CD14-positive monocyte (primary cell): ENCODE measurements around the gene PFKFB1. TPM values are rescaled to one million over a fixed set of nuclear protein-coding genes. Genes with fewer than 3 reads are reported as not detected.

Source experiments
- DNase-seq, 3 donors: peaks; one replicate each; pipeline ENCODE4 v3.0.0-alpha.2; 2011 to 2022
- H2AFZ ChIP-seq: 2 replicates; pipeline ENCODE4 v1.6.0; 2012; ENCODE audit warnings: mild to moderate bottlenecking, low read depth, low read length, inconsistent platforms; ENCODE audit not compliant: insufficient read depth, poor library complexity, severe bottlenecking
- H3K27ac ChIP-seq, 2 donors: 1 replicate in 1 of 2; 2 replicates in 1 of 2; pipeline ENCODE4 v1.5.1; 2012 to 2013; ENCODE audit warnings: low read length in 2 of 2, control low read depth in 1 of 2, inconsistent platforms in 1 of 2, low read depth in 1 of 2, mild to moderate bottlenecking in 1 of 2
- H3K27me3 ChIP-seq, 2 donors: one replicate each; pipeline versions ENCODE4 v1.6.0 to v1.6.1; 2011 to 2013; ENCODE audit warnings: low read length in 2 of 2; ENCODE audit not compliant: control insufficient read depth in 2 of 2, insufficient read depth in 2 of 2
- H3K36me3 ChIP-seq, 2 donors: replicated peaks in 1 of 2; 1 replicate in 1 of 2; 2 replicates in 1 of 2; pipeline versions ENCODE4 v1.5.1 to v1.6.1; 2012 to 2013; ENCODE audit warnings: low read length in 2 of 2, control low read depth in 1 of 2, inconsistent platforms in 1 of 2, mild to moderate bottlenecking in 1 of 2; ENCODE audit not compliant: insufficient read depth in 2 of 2, control insufficient read depth in 1 of 2
- H3K4me1 ChIP-seq, 2 donors: 1 replicate in 1 of 2; 2 replicates in 1 of 2; pipeline versions ENCODE4 v1.5.1 to v1.6.1; 2012 to 2013; ENCODE audit warnings: low read length in 2 of 2, control low read depth in 1 of 2, inconsistent platforms in 1 of 2, mild to moderate bottlenecking in 1 of 2, moderate library complexity in 1 of 2; ENCODE audit not compliant: insufficient read depth in 2 of 2, control insufficient read depth in 1 of 2
- H3K4me2 ChIP-seq: replicated peaks from 2 replicates; pipeline ENCODE3; 2012; ENCODE audit warnings: low read length, moderate library complexity, mild to moderate bottlenecking; ENCODE audit not compliant: poor library complexity, severe bottlenecking; ENCODE audit errors: extremely low read depth
- H3K4me3 ChIP-seq, 3 experiments: fragments of 200-600 bp in 1 of 3; sonication (generic) in 1 of 3; replicated peaks in 1 of 3; 1 replicate in 2 of 3; 2 replicates in 1 of 3; pipeline ENCODE4 v1.5.1; 2011 to 2013; ENCODE audit warnings: low read length in 3 of 3, mild to moderate bottlenecking in 3 of 3, control low read depth in 2 of 3, low read depth in 2 of 3, inconsistent platforms in 1 of 3, moderate library complexity in 1 of 3
- H3K79me2 ChIP-seq: 2 replicates; pipeline ENCODE4 v1.6.0; 2012; ENCODE audit warnings: mild to moderate bottlenecking, control low read depth, inconsistent platforms, low read length, moderate library complexity; ENCODE audit not compliant: insufficient read depth
- H3K9ac ChIP-seq: 2 replicates; pipeline ENCODE4 v1.6.0; 2017; ENCODE audit warnings: low read length, mild to moderate bottlenecking; ENCODE audit not compliant: insufficient read depth, poor library complexity, severe bottlenecking
- H3K9me3 ChIP-seq, 2 donors: replicated peaks in 1 of 2; 1 replicate in 1 of 2; 2 replicates in 1 of 2; pipeline versions ENCODE4 v1.5.1 to v1.6.1; 2012 to 2013; ENCODE audit warnings: low read length in 2 of 2, control low read depth in 1 of 2; ENCODE audit not compliant: control insufficient read depth in 1 of 2, insufficient read depth in 1 of 2
- H4K20me1 ChIP-seq: 2 replicates; pipeline ENCODE4 v1.6.0; 2012; ENCODE audit warnings: mild to moderate bottlenecking, low read length, control low read depth, moderate library complexity; ENCODE audit not compliant: insufficient read depth
- H3K27ac Mint-ChIP-seq, 7 donors: one replicate each; pipeline ENCODE4 v1.8.0; 2020; ENCODE audit warnings: mild to moderate bottlenecking in 7 of 7, mixed read lengths in 7 of 7, moderate library complexity in 6 of 7, inconsistent platforms in 2 of 7
- H3K27me3 Mint-ChIP-seq, 3 donors: one replicate each; pipeline ENCODE4 v1.8.0; 2021 to 2022; ENCODE audit warnings: low read depth in 3 of 3, mild to moderate bottlenecking in 3 of 3, mixed read lengths in 3 of 3, moderate library complexity in 3 of 3, inconsistent platforms in 1 of 3
- H3K36me3 Mint-ChIP-seq, 2 donors: one replicate each; pipeline ENCODE4 v1.8.0; 2020; ENCODE audit warnings: mixed read lengths in 2 of 2, inconsistent platforms in 1 of 2, mild to moderate bottlenecking in 1 of 2
- H3K4me1 Mint-ChIP-seq: one replicate; pipeline ENCODE4 v1.8.0; 2020; ENCODE audit warnings: mild to moderate bottlenecking, mixed read lengths
- H3K4me3 Mint-ChIP-seq, 2 donors: one replicate each; pipeline ENCODE4 v1.8.0; 2020; ENCODE audit warnings: mild to moderate bottlenecking in 2 of 2, mixed read lengths in 2 of 2, moderate library complexity in 1 of 2
- H3K9me3 Mint-ChIP-seq, 7 donors: one replicate each; pipeline ENCODE4 v1.8.0; 2020 to 2022; ENCODE audit warnings: mixed read lengths in 7 of 7, mild to moderate bottlenecking in 6 of 7, moderate library complexity in 6 of 7, inconsistent platforms in 2 of 7
- CTCF ChIP-seq: fragments of 200-600 bp; IDR thresholded peaks from one replicate; pipeline ENCODE4 v1.8.0; 2022; ENCODE audit warnings: antibody characterized with exemption, mild to moderate bottlenecking
- WGBS: methylation state at CpG from one replicate; pipeline ENCODE4 v1.1.5; 2013; ENCODE audit warnings: missing lambda C conversion rate; ENCODE audit not compliant: insufficient coverage; 5-methylcytosine and 5-hydroxymethylcytosine counted together
- intact Hi-C, 2 donors: fragments of 100-400 bp; cut with micrococcal nuclease; formaldehyde crosslinking; loops; one replicate each; pipeline versions ENCODE4 v1.15.0 to v1.15.1; 2023
- polyA plus RNA-seq, 3 donors: library from polyadenylated mRNA; depleted of rRNA in 1 of 3; unstranded in 2 of 3; stranded (reverse) in 1 of 3; fragments of 300-500 nt in 2 of 3; fragments of >200 nt in 1 of 3; fragmentation: Illumina TruSeq in 2 of 3; gene quantifications; 1 replicate in 2 of 3; 2 replicates in 1 of 3; pipeline ENCODE4 v1.2.3, GENCODE V29; 2012 to 2021

The PFKFB1 gene
- polyA plus RNA-seq, 3 donors, result 0.11 to 0.21 TPM; not detected in 1

GRCh38 chrX:54931107-54931506 is 62.9 kb downstream of the PFKFB1 start:
- H3K36me3 Mint-ChIP-seq, result no peaks in the 10 kb centered on the region
- no peaks in the 10 kb centered on the region for H3K4me1 Mint-ChIP-seq
- H3K36me3 ChIP-seq, result no peaks in the 10 kb centered on the region
- no peak overlapping the region for H3K9ac ChIP-seq
- no peak for DNase-seq
- no peak for TF ChIP-seq CTCF
- no CpG with 5 or more reads among the region's 2 CpGs for WGBS
- no peaks in the 10 kb centered on the region for H3K79me2 ChIP-seq
- H3K4me1 ChIP-seq, result no peaks in the 10 kb centered on the region
- no peaks in the 10 kb centered on the region for H3K9me3 ChIP-seq
- no peak overlapping the region for H3K4me3 Mint-ChIP-seq
- H3K9me3 Mint-ChIP-seq, result peaks cover 0 to 3% (median 0%) of the 10 kb centered on the region in 7 donors
- no peak overlapping the region for H3K4me2 ChIP-seq
- H3K27me3 Mint-ChIP-seq, result peaks cover 0 to 4% (median 2%) of the 10 kb centered on the region in 3 donors
- H4K20me1 ChIP-seq, result no peaks in the 10 kb centered on the region
- H3K27ac Mint-ChIP-seq, result peak overlapping the region in 1 of 7 donors; percentile 37
- H3K27me3 ChIP-seq, result no peaks in the 10 kb centered on the region
- intact Hi-C loops, result no loop called here
- no peak overlapping the region for H2AFZ ChIP-seq
- H3K4me3 ChIP-seq, result no peak overlapping the region
- H3K27ac ChIP-seq, result no peak overlapping the region

GRCh38 chrX:54930291-54931049 is 63.5 kb downstream of the PFKFB1 start:
- H3K4me1 Mint-ChIP-seq, result no peaks in the 10 kb centered on the region
- H3K9me3 ChIP-seq, result no peaks in the 10 kb centered on the region
- no peak overlapping the region for H3K4me3 Mint-ChIP-seq
- H3K79me2 ChIP-seq, result no peaks in the 10 kb centered on the region
- H3K4me1 ChIP-seq, result no peaks in the 10 kb centered on the region
- H3K27me3 ChIP-seq, result no peaks in the 10 kb centered on the region
- H3K36me3 Mint-ChIP-seq, result no peaks in the 10 kb centered on the region
- H3K4me2 ChIP-seq, result no peak overlapping the region
- no peaks in the 10 kb centered on the region for H3K36me3 ChIP-seq
- no peak overlapping the region for H3K27ac Mint-ChIP-seq
- 97% methylated on average over 6 of the region's 17 CpGs for WGBS
- no peak for TF ChIP-seq CTCF
- no peak overlapping the region for H3K27ac ChIP-seq
- H3K9me3 Mint-ChIP-seq, result peaks cover 0 to 3% (median 0%) of the 10 kb centered on the region in 7 donors
- intact Hi-C loops, result no loop called here
- H3K27me3 Mint-ChIP-seq, result peaks cover 0 to 4% (median 2%) of the 10 kb centered on the region in 3 donors
- H2AFZ ChIP-seq, result no peak overlapping the region
- H3K4me3 ChIP-seq, result no peak overlapping the region
- no peak for DNase-seq
- H3K9ac ChIP-seq, result no peak overlapping the region
- no peaks in the 10 kb centered on the region for H4K20me1 ChIP-seq
